RKO (cell line): ENCODE measurements around the gene PBLD.
"Not testable (repeated sequence)": the region's sequence is repeated elsewhere in the genome, so short reads cannot be mapped to it uniquely, and the experiment has no call there.

Source experiments
- DNase-seq: peaks from one replicate; pipeline ENCODE4 v3.0.0-alpha.2; 2016; ENCODE audit warnings: low spot score

The PBLD gene

DNA sequence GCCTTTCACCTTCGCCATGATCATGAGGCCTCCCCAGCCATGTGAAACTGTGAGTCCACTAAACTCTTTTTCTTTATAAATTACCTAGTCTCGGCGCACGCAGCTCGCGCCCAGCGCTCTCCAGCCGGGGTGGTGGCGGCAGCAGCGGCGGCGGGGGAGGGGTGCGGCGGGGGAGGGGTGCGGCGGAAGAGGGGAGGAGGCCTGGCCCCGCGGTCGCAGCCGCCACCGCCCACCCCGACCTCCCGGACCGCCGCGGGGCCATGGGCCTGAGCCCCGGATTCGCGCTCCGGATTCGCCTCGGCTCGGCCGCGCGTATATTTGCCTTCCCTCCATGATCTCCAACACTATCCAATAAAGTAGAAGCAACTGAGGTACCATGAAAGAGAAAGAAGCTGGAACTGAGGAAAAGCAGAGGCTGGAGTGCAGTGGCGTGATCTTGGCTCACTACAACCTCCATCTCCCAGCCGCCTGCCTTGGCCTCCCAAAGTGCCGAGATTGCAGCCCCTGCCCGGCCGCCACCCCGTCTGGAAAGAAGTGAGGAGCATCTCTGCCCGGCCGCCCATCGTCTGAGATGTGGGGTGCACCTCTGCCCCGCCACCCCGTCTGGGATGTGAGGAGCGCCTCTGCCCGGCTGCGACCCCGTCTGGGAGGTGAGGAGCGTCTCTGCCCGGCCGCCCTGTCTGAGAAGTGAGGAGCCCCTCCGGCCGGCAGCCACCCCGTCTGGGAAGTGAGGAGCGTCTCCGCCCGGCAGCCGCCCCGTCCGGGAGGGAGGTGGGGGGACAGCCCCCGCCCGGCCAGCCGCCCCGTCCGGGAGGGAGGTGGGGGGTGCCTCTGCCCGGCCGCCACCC is 53.6 kb downstream of the PBLD start:
- DNase-seq: not testable (repeated sequence)

DNA sequence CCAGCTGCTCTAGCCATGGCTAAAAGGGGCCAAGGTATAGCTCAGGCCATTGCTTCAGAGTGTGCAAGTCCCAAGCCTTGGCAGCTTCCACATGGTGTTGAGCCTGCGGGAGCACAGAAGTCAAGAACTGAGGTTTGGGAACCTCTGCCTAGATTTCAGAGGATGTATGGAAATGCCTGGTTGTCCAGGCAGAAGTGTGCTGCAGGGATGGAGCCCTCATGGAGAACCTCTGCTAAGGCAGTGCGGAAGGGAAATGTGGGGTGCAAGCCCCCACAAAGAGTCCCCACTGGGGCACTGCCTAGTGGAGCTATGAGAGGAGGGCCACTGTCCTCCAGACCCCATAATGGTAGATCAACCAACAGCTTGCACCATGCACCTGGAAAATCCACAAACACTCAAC is 54.9 kb downstream of the PBLD start:
- DNase-seq: not testable (repeated sequence)

DNA sequence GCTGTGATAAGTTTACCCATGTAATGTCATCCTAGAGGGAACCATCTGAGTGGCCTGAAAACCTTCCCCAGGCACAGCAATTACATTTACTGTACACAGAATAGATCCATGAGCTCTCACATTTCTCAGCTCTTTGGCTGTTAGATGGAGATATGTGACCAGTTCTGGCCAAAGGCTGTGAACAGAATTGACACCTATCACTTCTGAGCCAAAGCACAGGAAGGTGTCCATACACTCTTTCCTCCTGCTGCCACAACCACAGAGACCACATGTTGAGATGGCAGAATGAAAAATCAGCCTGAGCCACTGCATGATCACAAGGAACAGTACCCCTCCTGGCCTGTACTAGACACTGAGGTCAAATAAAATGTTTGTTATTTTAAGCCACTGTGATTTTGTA is 56.5 kb downstream of the PBLD start:
- DNase-seq: no peak

DNA sequence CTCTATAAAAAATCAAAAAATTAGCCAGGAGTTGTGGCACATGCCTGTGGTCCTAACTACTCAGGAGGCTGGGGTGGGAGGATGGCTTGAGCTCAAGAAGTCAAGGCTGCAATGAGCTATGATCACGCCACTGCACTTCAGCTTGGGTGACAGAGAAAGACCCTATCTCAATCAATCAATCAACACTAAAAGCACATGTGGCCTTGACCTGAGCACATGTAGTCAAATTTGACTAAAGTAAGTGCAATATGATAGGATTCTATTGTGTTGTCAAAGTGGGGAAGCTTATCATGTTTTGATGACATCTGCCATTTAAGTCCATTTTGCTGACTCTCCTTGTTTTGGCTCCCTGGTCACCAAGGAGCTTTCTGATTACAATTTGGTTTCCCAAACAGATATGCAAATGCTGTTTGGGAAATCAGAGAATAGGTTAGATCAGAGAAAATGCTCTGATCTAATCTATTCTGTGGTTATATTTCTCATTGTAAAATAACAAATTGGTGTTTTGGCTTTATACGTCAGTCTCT is 57.1 kb downstream of the PBLD start:
- DNase-seq: no peak

DNA sequence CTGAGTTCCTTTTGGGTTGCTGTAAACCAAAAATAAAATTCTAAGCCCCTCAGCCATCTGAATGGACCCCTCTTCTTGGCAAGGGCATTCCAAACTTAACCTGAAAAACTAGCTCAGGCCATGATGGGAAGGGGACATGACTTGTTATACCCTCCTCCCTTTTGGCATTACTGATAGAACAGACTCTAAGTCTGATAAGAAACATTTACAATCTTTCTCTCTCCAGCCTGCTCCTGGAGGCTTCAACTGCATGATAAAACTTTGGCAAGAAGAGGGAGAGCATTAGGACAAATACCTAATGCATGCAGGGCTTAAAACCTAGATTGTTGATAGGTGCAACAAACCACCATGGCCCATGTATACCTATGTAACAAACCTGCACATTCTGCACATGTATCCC is 59.9 kb downstream of the PBLD start:
- DNase-seq: no peak

DNA sequence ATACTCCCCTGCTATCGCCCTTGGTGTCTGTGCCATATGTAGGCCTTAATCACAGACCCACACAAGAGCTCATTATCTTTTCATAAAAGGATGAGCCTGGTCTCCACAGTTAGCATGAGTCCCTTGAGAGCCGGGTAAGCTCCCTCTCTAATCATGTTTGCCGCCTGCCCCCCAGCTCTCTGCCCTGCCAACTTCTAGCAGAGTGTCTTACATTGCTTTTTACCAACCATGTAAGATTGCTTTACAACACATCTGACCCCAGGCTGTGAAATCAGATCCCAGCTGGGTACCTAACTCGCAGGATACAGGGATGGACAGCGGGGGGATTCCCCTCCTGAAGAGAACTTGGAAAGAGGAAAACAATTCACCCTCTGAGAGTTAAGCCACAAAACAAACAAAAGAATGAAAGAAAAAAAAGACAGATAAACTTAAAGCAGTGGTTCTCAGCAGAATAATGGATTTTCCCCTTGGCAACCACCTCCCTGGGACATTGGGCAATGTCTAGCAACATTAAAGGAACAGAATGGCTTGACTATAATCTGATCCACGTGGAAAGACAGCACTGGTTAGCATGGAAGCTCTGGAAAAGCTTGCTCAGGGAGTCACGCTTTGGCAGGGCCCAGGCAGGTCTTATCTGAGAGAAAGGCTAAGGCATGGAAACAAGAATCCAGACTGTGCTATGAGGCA is 61.4 kb downstream of the PBLD start:
- no peak for DNase-seq

DNA sequence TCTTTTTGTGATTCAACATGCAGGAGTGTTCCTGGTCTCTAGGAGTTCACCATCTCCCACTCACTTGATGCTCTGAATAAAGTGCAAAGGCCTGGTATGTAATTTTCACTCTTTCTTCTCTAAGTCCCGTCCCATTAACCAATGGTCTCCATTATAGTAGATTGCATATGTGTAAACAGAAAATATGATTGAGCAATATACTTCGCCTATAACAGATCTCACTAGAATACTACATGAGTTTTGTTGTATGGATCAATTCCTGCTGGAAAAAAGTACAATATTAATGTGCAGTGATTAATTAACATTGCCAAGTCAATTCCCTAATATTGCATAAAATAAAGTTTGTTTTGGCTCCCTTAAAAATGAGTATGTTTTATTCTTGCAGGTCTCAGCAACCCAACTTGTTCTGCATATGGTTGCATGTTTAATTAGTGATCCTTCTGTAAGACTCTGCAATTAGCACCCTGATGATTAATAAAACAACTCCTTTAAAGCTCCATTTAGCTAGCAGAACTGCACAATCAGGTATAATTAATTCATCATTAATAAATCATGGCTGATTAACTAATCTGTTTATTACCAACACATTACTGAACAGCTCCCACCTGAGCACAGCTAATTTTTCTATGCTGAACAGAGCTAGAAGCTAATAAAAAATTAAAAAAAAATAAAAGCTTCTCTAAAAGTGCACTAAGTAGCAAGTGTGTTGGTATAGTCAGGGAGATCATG is 63.0 kb downstream of the PBLD start:
- DNase-seq: no peak

DNA sequence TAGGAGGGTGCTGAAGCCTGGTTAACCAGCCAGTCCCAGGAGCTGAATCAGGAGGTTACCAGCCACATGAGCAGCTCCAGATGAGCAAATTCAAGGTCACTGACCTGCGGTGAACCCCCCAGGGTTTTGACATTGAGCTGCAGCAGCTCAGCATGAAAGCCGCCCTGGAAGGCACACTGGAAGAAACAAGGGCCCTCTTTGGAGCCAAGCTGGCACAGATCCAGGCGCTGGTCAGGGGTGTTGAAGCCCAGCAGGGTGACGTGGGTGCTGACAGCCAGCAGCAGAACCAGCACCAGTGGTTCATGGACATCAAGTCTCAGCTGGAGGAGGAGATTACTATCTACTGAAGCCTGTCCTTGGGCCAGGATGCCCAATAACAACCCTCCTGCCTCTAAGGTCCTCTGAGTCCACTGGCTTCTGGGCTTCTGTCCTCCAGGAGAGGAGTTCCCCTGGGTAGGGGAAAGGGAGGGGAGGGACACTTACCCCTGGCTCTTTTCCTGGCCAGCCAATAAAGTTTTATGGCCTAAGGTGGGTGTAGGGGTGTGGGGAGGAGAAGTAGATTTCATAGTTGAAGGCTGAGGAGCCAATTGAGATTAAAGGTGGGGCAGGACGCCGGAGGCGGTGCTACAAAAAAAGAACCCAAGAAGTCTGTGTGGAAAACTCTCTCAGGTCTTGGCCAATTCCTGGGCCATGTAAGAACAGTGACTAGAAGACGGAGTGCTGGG is 71.4 kb downstream of the PBLD start:
- no peak for DNase-seq

DNA sequence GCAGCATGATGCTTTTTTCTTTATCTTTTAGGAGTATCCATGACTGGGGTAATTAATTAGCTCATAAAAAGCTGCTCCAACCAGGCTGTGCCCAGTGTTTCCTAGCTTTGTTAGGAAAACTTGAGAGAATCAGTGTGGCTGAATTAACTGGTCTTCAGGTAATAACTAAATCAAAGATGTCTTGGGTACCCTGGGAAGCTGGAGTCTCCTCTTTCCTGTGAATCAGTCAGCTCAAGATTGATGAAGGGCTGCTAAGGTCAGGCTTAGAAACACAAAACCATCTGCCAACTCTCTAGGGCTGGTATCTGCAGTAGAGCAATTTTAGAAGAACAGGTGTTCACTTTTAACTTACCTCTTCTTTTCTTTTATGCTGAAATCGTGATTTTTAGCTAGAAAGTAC is 79.4 kb downstream of the PBLD start:
- DNase-seq: no peak

DNA sequence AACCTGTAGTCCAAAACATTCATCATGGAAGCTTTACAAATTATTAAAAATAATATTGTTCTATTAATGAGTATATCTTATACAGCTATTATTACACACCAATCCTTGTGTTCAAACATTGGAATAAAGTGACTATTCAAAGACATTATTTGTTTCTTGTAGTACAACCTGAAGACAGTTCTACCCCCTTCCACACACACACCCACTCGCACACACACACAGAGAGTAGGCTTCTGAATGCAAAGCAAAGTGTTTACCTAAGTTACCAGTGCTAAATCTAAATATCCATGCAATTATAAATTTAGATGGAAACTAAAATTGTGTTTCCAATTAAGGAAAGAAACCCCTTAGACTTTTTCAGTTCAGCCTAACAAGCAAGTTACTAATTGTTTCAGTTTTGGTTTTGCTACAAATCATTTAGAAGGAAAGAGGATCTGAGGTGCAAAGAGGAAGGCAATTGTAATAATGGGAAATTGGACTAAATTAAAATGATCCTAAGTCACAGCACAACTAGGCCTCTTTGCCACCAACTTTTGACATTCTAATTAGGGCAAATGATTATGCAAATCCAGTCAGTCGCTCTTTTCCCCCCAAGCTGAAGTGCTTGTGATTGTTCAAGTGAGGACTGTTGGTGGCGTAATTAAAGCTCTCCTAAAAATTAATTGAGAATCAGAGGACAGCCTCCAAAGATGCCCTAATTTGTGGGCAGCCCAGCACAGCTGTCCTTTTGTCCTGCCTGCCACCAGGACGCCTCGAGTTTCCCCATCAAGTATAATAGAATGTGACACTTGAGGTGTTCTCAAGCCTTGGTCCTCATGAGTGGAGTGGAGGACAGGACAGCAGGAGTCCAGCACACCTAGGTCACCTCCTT is 80.9 kb downstream of the PBLD start:
- DNase-seq: no peak

DNA sequence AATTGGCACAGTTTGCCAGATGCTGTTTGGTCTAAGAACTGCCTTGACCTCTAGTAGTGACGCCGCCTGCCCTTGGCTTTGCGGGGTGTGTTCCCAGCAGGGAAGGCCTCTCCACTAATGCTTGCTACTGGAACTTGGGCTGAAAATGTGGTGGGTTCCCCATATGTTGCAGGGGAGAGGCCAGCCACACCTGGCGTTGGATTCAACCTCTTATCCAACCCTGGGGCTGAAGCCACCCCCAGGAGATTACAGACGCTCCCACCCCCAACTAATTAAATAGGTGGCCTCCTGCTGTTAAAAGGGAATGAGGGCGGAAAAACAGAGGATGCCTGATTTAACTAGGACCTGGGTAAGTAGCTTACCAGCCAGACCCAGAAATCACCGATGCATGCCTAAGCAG is 81.6 kb downstream of the PBLD start:
- no peak for DNase-seq

DNA sequence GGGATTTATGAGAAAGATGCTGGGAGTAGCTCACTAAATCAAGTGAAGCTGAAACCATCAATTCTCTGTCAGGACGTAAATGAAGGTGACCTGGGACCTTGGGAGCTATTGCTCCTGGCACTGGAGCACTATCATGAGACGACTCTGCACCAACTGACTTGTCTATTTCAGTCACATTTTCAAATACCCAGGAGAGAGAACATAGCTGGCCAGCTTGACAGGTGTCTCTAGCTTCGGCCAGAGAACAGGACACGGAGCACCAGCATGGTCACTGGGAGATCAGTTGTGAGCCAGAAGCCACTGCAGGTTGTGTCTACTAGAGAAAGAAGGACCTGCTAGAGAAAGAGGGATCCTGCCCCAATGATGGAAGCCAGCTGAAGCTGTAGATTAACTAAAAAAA is 83.4 kb downstream of the PBLD start:
- no peak for DNase-seq

DNA sequence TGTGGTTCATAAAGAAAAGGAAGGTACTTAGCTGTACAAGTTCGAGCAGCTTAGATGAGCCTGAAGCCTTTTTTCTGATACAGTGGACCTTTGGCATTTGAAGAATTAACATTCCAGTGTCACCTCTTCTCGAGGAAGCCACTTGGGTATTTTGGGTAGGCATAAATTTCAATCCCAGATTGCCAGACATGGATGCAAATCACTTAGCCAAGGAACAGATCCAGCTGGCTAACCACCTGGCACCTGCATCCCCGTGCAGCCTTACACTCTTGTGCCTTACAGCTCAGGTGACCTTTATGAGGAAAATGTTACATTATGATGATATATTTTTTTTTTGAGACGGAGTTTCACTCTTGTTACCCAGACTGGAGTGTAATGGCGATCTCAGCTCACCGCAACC is 84.8 kb downstream of the PBLD start:
- no peak for DNase-seq

DNA sequence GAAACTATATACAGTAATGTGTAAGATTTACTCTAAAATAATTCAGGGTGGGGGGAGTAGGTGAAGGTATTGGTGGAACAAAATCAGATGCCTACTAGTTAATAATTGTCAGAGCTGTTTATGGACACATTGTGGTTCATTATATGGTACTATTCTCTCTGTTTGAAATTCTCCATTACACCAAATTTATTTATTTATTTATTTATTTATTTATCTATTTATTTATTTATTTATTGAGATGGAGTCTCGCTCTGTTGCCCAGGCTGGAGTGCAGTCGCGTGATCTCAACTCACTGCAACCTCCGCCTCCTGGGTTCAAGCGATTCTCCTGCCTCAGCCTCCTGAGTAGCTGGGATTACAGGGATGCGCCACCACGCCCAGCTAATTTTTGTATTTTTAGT is 86.3 kb downstream of the PBLD start:
- not testable (repeated sequence) for DNase-seq

DNA sequence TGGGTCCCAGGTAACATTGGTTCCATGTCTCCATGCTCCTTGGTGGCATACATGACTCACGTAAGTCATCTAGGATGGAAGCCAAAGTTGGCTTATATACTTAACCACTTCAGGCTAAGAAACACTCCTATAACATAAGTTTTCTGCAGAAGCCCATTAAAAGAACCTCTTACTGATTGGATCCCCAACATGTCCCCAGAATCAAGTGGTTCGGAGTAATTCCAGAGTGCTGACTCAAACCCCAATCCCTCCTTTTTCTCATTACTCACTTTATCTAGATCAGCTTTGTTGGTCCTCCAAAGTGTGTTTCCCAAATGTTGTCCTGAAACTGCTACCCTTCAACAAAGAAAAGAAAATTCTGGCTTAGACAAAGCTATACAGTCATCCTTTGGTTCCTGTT is 90.7 kb downstream of the PBLD start:
- no peak for DNase-seq

DNA sequence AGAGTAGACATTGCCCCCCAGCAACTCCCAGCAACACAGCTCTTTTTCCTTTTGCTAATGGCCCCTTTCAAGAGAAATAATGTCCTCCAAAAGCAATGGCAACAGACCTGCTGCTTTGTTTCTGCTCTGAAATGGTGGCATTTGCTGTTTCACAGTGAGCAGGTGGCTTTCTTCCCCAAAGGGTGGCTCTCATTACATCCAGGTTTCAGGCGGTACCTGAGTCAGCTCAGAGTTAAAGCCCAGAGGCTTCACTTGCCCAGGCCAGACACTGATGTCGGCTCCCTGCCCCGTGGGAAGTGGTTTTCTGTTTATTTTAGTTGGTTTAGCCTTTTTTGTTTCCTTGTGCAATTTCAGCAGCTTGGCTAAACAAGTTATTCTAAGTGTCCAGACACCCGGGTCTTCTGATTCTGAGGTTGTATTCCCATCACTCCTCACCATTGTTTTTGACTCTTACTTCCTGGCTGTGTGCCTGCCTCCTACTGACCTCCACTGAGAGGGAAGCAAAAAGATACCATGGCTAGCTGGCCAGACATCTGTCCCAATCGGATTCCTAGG is 93.1 kb downstream of the PBLD start:
- DNase-seq: no peak

DNA sequence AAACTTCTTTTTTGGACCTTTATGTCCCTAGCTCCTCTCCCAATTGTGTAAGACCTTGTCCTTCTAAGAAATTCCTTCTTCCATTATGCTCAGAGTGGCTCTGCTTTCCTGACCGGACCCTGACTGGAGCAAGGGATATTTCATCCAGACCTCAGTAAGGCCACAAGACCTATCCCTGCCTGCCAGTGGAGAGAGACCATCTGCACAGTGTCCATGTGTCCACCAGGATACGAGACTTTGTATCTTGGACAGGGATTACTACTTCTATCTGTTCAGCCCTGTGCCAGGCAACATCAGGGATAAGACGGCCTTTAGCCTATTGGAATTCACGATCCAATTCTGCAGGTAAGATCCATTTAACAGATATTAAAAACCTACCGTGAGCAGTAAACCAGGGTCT is 93.7 kb downstream of the PBLD start:
- no peak for DNase-seq

DNA sequence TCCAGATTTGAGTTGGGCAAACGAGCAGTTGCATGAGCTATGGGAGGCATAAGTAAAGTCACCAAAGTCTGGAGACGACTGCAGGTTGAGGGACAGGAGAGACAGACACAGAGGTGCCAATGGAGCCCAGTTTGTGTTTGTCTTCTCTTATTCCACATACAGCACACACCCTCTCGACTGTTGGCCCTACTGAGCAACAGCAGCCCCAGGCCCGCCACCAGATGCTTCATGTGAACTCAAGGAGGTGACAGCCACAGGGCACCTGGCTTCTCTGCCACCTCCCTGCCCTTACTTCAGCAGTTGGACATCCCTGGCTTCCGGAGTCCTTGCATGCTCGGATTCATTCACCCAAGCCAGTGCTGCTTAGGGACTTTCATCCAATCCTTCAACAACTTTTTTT is 94.4 kb downstream of the PBLD start:
- DNase-seq: no peak

DNA sequence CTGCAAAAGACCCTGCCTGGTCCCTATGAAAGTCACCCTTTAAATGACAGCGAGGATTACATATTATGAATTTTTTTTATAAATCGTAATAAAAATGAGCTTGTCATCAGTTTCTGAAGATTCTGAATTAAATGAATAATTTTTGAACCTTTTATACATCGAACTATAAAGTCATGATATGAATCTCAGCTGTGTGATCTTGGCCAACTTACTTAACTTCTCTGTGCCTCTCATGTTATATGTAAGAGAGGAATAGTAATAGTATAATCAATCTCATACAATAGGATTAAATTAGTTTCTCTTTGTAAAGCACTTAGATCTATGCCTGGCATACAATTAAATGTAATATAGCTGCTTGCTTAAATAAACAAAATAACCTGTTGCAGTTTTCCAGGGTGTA is 95.6 kb downstream of the PBLD start:
- DNase-seq: no peak

DNA sequence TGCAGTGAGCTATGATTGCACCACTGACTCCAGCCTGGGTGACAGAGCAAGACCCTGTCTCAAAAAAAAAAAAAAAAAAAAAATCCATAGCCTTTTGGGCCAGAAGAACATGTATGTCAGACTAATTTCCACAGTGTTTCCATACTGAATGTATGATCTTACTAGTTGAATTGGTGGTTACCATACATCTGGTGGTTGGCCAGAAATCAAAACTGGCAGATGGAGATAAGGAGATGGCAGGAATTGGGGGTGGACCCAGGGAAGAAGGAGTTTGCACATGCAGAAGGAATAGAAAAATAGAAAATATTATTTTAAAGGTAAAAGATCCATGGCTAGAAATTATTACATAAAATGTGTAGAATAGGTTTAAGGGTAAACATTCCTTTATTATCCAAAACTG is 97.1 kb downstream of the PBLD start:
- no peak for DNase-seq

DNA sequence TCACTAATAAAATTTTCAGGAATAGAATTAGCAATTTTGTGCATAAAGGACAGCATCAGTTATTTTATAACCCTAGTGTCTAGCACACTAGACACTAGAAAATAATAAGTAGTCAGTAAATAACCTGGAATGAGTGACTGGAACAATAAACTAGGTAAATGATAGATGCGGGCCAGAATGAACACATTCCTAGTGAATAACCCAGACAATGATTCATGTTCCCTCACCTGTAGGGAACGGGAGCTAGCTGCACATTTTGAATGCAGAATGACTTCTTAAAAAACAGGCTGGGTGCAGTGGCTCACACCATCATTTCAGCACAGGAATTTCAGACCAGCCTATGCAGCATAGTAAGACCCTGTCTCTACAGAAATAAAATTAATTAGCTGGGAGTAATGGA is 97.6 kb downstream of the PBLD start:
- no peak for DNase-seq
